DMS153 treated with DMSO at 0.1 percent for 48 hours (cell line): Measurements from ENCODE around the gene IGSF6.

Experiments used
- DNase-seq: peaks from one replicate; lab custom pipeline; 2025; ENCODE audit not compliant: unreplicated experiment; lab: John Stamatoyannopoulos, UW

The IGSF6 gene

DNA sequence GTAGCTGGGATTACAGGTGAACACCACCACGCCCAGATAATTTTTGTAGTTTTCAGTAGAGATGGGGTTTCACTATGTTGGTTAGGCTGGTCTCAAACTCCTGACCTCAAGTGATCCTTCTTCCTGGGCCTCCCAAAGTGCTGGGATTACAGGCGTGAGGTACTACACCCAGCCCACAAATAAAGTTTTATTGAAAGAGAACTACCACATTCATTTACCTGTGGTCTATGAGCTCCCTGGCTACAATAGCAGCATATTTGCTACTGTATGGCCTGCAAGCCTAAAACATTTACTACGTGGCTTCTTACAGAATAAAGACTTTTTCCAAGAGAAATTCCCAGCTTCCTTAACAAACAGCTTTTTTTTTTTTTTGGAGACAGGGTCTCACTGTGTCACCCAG is 49.6 kb downstream of the IGSF6 start:
- DNase-seq, result no peak

DNA sequence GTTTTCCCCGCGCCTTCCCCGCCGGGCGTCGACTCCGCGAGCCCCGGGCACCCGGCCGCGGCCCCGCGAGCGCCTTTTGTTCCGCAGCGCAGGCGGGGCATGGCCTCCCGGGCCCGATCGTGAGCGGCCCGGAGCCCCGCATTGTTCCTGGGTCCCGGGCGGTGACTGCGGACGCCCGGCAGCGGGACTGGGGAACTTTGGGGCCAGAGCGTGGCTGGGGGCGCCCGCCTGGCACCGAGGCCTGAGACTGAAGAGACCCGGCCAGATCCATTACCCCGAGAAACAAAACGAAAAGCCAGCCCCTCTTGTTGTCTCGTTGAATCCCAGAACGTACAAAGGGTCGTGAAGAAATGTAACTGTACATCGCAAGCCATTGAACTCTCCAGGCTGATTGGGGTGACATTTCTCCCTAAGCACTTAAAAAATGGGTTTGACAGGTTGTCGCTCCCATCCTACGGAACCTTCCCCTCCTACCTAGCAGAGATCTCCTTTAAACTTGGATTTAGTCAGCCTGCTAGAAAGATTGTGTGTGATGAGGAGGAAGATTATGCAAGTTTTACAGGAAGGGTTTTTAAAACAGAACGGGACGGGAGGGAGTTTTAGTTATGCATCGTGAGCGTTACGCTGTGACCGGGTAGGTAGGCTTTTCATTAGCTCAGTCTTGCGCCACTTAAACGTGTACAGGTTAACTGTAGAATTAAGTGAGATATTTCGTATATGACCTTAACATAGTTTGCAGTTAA is 52.2 kb downstream of the IGSF6 start:
- DNase-seq, result peak; percentile 8

DNA sequence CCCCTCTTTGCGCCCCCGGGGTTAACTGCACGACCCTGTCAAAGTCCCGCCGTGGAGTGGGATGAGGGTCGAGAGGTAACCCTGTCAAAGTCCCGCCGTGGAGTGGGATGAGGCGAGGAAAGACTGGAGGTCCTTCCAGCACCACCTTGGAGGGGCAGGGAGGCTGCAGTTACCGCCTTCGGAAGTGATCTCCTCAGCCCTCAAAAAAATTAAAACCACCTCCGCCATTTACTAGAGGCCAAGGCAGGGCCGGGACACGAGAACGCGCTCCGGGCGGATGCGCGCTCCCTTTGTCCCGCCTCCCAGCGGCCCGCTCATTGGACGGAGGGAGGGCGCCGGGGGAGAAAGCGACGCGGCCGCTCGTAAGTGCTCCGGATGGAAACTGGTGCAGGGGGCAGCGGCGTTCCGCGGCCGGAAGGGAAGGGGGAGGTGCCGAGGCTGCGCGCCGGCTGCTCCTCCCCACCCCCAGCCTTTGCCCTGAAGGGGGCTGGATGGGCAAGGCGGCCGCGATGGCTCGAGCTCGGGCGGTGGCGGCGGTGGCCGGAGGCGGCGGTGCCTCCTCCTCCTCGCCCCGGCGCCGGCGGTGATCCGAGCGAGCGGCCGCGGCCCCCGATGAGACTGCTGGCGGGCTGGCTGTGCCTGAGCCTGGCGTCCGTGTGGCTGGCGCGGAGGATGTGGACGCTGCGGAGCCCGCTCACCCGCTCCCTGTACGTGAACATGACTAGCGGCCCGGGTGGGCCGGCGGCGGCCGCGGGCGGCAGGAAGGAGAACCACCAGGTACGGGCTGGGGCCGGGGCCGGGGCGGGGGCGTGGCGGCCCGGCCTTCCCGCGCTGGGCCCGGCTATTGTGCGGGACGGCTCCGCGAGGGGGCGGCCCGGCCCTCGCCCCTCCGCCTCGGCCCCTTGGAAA is 53.0 kb downstream of the IGSF6 start, which contains the start of gene METTL9:
Gene METTL9, plus strand, starts transcription at position 456 of the 909 bp plus-strand sequence. Its CDS starts 157 bp downstream, at position 613.
- peak; percentile 82 for DNase-seq

DNA sequence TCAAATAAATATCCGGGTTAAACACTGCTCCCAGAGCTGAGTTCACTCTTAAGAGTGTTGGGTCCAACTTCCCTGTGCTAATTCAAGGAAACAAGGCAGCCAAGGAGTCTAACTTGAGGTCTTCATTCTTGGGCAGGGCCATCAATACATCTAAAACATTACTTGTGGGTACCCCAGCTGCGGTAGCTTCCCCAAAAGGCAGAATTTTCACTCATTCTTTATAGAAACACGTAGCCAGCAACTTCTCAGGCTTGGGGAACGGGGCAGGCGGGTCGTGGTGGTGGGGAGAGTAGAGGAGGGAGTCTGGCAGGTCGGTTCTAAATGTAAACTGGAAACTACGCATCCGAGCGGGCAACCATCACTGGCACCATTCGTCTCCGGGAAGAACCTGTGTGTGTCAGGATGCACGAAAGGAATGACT is 53.7 kb downstream of the IGSF6 start:
- no peak for DNase-seq

DNA sequence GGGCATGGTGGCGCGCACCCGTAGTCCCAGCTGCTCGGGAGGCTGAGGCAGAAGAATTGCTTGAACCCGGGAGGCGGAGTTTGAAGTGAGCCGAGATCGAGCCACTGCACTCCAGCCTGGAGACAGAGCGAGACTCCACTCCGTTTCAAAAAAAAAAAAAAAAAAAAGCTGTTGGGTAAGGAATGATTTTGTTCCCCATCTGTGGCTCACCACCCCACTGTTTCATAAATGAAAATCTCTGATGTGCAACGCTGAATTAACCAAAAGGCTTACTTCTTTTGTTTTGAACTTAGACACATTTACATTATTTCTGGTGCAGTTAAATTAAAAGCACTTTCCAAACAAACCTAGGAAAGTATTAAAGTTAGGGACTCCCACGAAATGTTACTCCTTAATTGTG is 54.2 kb downstream of the IGSF6 start:
- no peak for DNase-seq

DNA sequence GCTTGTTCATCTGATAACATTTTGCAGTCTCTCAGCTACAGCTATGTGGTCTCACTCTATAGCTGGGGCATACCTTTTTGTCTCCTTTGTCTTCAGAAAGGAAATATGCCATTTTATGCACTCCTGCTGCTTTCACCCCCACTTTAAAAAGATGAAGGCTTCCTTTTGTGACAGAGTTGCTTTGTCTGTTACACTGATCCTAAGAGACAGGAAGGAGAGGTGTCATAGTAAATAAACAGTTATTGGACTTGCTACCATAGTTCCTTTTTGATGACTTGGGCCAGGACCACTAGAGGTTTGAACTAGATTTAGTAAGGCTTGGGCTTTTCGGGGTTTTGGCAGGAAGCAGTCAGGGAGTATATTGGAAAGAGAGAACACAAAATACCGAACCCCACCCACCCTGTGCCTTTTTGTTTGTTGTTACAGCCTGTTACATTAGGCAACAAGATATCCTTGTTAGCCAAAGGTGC is 54.8 kb downstream of the IGSF6 start:
- no peak for DNase-seq

DNA sequence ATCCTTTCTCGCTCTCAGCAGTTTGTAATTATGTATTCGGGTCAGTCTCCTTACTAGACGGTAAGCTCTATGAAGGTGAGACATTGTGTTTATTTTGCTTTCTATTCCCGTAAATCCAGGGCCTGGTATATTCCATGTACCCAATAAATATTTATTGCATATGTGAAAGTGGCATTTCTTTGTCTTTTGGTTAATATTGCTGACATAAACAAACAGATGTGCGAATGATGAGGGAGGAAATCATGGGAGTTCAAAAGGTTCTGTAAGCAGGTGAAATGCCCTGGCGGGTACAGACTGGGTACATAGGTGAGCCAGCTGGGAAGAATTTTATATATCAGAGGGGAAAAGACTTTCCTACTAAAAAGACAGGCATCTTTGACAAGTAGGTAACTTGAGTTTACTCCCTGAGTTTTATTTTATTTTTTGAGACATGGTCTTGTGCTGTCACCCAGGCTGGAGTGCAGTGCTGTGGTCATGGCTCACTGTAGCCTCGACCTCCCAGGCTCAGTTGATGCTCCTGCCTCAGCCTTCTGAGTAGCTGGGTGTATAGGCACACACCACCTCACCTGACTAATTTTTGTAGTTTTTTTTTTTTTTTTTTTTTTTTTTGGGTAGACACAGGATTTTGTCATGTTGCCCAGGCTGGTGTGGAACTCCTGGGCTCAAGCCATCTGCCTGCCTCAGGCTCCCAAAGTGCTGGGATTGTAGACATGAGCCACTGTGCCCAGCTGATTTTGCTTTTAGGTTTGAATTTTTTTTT is 58.7 kb downstream of the IGSF6 start:
- DNase-seq, result no peak

DNA sequence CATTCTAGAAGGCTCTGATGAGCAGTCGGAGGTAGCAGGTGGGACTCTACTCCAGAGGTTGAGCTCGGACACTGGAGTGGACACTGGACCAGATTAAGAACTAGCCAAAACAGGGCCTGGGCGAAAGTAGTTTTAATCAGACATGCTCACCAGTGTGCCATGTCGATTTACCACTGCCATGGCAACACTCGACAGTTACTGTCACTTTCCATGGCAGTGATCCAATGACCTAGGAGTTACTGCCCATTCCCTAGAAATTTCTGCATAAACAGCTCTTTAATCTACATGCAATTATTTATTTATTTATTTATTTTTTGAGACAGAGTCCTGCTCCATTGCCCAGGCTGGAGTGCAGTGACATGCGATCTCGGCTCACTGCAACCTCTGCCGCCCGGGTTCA is 60.2 kb downstream of the IGSF6 start:
- DNase-seq, result no peak

DNA sequence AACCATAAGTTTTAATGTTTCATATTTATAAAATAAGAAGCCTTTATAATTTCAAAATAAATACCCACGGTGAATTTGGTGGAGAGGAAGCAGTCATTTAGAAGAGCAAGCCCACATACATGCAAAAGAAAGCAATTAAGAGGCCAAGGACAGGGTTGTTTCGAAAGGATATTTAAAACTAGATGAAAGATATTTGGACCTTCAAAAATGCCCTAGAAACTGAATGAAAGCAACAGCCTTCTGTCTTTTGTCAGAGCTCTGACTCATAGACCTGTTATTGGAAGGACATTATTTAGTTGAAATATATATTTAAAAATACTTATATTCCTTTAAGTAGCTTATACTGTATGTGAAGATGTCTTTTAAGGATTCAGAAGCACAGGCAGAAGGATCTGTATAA is 61.6 kb downstream of the IGSF6 start:
- DNase-seq, result no peak

DNA sequence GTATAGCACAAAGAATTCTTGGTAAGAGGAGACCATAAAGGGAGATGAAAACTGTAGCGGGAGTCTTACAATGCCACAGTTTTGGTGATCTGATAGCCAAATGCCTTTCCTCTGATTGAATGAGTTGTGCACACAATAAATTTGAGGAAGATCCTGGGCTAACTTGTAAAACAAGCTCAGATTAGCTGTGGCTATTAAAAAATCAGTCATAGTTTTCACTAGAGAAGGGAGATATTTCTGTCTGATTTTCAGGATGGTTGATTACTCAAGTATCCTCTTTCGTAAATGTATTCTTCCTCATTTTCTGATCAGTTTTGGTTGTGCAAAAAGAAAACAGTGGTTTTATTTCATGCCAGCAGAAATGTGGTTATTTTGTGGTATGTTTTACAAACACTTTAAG is 62.1 kb downstream of the IGSF6 start:
- no peak for DNase-seq

DNA sequence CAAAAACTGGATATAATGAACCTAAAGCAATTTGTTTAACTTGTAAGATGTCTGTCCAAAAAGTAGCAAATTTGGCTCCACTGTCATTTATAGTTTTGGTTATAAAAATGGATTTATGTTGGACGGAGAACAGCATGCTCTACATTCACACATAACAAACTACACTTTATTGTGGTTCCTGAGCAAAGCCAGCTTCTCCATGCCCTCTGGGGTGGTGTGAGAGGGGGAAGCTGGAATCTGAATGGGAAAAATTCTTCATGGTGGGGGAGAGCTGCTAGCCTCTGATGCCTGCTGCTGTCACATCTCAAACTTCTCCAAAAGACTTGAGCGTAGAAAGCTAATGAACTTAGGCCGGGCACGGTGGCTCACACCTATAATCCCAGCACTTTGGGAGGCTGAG is 62.9 kb downstream of the IGSF6 start:
- DNase-seq, result no peak
